Epithelial cell of esophagus (primary cell): ENCODE data around the gene AMPD3.

Source experiments
- DNase-seq: peaks from one replicate; pipeline ENCODE4 v3.0.0; 2010; ENCODE audit warnings: low read depth
- H3K4me3 ChIP-seq: 2 replicates; pipeline ENCODE4 v1.5.1; 2011; ENCODE audit warnings: mild to moderate bottlenecking, low read length, control low read depth
- TF ChIP-seq, protein P1 (sequence below): IDR thresholded peaks from 2 replicates; pipeline ENCODE4 v1.5.1; 2011; ENCODE audit warnings: low read depth, mild to moderate bottlenecking, low read length, control low read depth, inconsistent platforms; ENCODE audit not compliant: insufficient read depth; ENCODE audit errors: missing control alignments

AMPD3 gene

DNA sequence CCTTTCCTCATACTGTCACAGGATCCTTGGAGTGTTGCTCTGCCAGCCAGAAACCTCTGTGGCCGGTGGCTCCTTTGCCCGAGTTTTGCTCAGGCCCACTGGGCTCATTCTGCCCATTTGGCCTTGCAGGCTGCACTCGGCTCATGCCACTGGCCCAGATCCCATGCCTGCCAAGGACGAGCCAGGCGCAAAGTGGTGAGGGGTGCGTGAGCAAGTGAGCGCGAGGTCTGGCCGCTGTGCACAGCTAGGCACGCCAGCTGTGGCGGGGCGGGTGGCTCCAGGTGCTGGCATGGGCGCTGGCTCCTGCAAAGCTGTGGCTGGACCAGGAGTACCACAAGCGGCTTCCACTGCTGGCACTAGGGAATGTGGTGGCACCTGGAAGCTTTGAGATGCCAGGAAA, 88.7 kb downstream of the AMPD3 start:
- no peak for DNase-seq
- TF ChIP-seq, protein P1, sequence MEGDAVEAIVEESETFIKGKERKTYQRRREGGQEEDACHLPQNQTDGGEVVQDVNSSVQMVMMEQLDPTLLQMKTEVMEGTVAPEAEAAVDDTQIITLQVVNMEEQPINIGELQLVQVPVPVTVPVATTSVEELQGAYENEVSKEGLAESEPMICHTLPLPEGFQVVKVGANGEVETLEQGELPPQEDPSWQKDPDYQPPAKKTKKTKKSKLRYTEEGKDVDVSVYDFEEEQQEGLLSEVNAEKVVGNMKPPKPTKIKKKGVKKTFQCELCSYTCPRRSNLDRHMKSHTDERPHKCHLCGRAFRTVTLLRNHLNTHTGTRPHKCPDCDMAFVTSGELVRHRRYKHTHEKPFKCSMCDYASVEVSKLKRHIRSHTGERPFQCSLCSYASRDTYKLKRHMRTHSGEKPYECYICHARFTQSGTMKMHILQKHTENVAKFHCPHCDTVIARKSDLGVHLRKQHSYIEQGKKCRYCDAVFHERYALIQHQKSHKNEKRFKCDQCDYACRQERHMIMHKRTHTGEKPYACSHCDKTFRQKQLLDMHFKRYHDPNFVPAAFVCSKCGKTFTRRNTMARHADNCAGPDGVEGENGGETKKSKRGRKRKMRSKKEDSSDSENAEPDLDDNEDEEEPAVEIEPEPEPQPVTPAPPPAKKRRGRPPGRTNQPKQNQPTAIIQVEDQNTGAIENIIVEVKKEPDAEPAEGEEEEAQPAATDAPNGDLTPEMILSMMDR, result no peak
- H3K4me3 ChIP-seq, result no peak overlapping the region

GRCh38 chr11:10544491-10545465, 89.7 kb downstream of the AMPD3 start:
- no peak for DNase-seq
- TF ChIP-seq, protein P1, result no peak
- H3K4me3 ChIP-seq, result no peak overlapping the region

DNA sequence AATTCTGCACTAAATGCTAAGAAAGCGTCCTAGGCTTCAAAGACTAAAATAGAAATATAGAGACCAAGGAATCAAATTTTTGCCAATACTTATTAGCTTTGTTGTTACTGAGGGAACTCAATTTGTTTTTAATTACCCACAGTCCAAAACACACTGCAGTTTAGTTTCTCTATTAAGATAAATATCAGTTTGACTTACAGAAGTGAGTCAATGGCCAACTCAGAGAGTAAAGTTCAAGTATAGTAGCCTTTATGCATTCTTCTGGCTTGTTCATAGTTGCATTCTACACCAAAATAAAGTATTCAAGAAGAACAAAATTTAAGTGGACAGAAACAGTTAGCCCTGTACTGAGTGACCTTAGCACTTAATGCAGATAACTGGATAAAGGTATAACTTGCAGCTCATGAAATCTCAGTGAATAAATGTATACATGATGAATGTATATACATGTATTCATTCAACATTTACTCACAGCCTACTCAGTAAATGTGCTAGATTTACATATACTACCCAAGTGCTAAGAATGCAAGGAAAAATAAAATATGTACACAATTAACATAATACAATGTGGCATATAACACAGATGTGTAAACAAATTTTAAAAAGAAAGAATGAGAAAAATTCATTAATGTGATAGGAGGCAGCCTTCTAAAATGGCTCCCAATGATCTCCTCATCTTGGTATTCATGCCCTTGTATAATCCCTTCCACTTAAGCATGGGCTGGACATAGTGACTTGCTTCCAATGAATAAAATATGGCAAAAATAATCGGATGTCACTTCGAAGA, 95.6 kb downstream of the AMPD3 start:
- H3K4me3 ChIP-seq, result no peak overlapping the region
- DNase-seq, result peak; percentile 49
- TF ChIP-seq, protein P1, result no peak

DNA sequence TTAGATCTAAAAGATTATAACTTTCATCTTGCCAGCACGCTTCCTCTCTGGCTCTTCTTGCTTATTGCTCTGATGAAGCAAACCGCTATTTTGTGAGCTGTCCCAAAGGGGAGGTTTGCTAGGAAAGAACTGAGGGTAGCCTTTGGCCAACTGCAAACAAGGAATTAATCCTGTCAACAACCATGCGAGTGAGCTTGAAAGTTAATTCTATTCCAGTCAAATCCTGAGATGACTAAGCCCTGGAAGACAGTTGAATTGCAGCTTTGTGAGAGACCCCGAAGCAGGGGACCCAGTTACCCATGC, 96.2 kb downstream of the AMPD3 start:
- TF ChIP-seq, protein P1, result no peak
- DNase-seq, result no peak
- no peak overlapping the region for H3K4me3 ChIP-seq

GRCh38 chr11:10551845-10552352, 96.8 kb downstream of the AMPD3 start:
- H3K4me3 ChIP-seq, result no peak overlapping the region
- no peak for DNase-seq
- TF ChIP-seq, protein P1, result no peak

GRCh38 chr11:10556590-10556989, 101.5 kb downstream of the AMPD3 start:
- no peak overlapping the region for H3K4me3 ChIP-seq
- DNase-seq, result peak; percentile 28
- TF ChIP-seq, protein P1, result no peak
